ENCODE measurements around the gene WNT1.

DNA sequence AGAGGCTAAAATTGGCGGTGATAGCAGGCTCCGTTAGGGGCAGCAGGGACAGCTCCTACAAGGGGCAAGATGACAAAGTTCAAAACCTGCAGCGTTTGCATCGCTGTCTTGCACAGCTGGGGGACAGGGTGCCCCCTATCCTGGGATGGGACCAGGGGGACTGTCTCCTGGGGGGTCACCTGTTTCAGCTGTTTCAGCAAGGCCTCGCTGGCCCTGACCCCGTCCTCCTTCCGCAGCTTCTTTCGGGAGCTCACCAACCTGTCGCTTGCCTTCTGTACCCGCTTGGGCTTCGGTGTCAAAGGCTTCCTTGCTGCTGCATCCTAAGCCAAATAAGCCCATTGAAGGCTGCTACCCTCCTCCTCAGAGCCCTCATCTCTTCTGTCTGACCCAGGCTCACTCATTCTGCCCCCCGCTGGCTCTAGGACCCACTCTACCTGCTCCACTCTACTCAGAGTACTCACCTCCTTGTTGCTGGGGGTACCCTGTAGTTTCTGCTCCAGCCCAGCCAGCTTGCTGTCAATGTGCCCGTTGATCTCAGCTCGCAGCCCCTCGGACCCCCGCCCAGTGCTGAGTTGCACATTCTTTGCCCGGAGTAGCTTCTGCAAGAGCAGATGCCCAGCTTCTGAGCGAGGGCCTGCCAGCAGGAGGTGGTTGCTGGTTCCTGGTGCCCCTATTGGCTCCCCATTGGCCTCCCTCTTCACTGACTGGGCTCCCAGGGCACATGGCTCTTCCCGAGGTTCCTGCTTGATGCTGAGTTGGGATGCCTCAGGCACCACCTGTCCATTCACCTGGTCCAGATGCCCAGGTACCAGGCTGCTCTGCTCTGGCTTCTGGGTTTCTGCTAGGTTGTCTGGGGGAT, 52.8 kb downstream of the WNT1 start:
- TF ChIP-seq, protein P1, sequence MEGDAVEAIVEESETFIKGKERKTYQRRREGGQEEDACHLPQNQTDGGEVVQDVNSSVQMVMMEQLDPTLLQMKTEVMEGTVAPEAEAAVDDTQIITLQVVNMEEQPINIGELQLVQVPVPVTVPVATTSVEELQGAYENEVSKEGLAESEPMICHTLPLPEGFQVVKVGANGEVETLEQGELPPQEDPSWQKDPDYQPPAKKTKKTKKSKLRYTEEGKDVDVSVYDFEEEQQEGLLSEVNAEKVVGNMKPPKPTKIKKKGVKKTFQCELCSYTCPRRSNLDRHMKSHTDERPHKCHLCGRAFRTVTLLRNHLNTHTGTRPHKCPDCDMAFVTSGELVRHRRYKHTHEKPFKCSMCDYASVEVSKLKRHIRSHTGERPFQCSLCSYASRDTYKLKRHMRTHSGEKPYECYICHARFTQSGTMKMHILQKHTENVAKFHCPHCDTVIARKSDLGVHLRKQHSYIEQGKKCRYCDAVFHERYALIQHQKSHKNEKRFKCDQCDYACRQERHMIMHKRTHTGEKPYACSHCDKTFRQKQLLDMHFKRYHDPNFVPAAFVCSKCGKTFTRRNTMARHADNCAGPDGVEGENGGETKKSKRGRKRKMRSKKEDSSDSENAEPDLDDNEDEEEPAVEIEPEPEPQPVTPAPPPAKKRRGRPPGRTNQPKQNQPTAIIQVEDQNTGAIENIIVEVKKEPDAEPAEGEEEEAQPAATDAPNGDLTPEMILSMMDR (IDR thresholded peaks at IDR 0.05 in 4 of 5, conservative IDR thresholded peaks at IDR 0.05 in 1 of 5): no peak
- no peak for TF ChIP-seq POLR2A (IDR thresholded peaks at IDR 0.05)
